GM19467 (cell line): ENCODE results near the gene FHDC1.

Source experiments
- ATAC-seq: cut with Tn5 transposase; IDR thresholded peaks from one replicate; pipeline ENCODE4 v1.9.1; 2021; ENCODE audit warnings: mild to moderate bottlenecking, moderate library complexity; ENCODE audit not compliant: unreplicated experiment

Gene FHDC1

GRCh38 chr4:152929888-152930287 is 6.2 kb upstream of the FHDC1 start:
- no peak for ATAC-seq

- no peak for ATAC-seq
These were observed 980 bp upstream of the FHDC1 start for GRCh38 chr4:152935143-152935542.

GRCh38 chr4:152936446-152937335 is 568 bp downstream of the FHDC1 start:
- no peak for ATAC-seq

GRCh38 chr4:152937336-152938236 is 1.5 kb downstream of the FHDC1 start:
- no peak for ATAC-seq

GRCh38 chr4:152938237-152938947 is 2.3 kb downstream of the FHDC1 start:
- no peak for ATAC-seq

- ATAC-seq = no peak
These were observed 3.5 kb downstream of the FHDC1 start for GRCh38 chr4:152939621-152940020.

- no peak for ATAC-seq
These were observed 4.3 kb downstream of the FHDC1 start for GRCh38 chr4:152940461-152940860.

- ATAC-seq = no peak
These were observed 5.3 kb downstream of the FHDC1 start for GRCh38 chr4:152941411-152941810.

- ATAC-seq = no peak
These were observed 6.2 kb downstream of the FHDC1 start for GRCh38 chr4:152942346-152942745.

- ATAC-seq = no peak
These were observed 7.5 kb downstream of the FHDC1 start for GRCh38 chr4:152943672-152944071.

GRCh38 chr4:152944666-152945320 is 8.7 kb downstream of the FHDC1 start:
- ATAC-seq = no peak

GRCh38 chr4:152945639-152946038 is 9.5 kb downstream of the FHDC1 start:
- no peak for ATAC-seq

- ATAC-seq = no peak
These were observed 10.3 kb downstream of the FHDC1 start for GRCh38 chr4:152946446-152946845.

GRCh38 chr4:152947311-152947710 is 11.2 kb downstream of the FHDC1 start:
- no peak for ATAC-seq

- no peak for ATAC-seq
These were observed 13.8 kb downstream of the FHDC1 start for GRCh38 chr4:152949930-152950329.

GRCh38 chr4:152950402-152951274 is 14.5 kb downstream of the FHDC1 start:
- ATAC-seq = no peak

GRCh38 chr4:152951348-152951747 is 15.2 kb downstream of the FHDC1 start:
- ATAC-seq = no peak

GRCh38 chr4:152953514-152953913 is 17.4 kb downstream of the FHDC1 start:
- no peak for ATAC-seq

GRCh38 chr4:152954741-152955140 is 18.6 kb downstream of the FHDC1 start:
- ATAC-seq = no peak

GRCh38 chr4:152956147-152956546 is 20.0 kb downstream of the FHDC1 start:
- ATAC-seq = no peak
